HEK293T (cell line): Measurements from ENCODE around the gene PPP5C.

Experiments
- FOXA1 ChIP-seq: fragments of 450-650 bp; IDR thresholded peaks from 2 replicates; pipeline ENCODE4 v1.6.1; 2016; ENCODE audit warnings: mild to moderate bottlenecking
- FOXM1 ChIP-seq: fragments of 450-650 bp; IDR thresholded peaks from 2 replicates; pipeline ENCODE4 v1.6.1; 2017; ENCODE audit warnings: mild to moderate bottlenecking, borderline replicate concordance

DNA sequence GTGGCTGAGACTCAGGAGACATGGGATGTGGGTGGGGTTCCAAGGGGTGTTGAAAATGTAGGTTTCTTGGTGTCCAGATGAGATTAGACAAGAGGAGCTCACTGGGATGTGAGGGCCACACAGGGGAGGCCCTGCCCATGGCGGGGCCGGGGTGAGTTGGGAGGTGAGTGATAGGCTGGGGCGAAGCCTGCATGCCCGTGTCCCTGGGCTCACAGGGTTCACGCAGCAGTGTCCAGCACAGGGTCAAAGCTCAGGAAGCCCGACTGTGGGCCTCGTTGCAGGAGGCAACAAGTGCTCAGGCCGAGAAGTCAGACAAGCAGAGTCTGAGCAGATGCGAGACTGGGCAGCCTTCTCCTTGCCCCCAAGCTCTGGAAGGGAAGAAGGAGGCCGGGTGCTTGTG, 39.3 kb downstream of the PPP5C start:
- TF ChIP-seq FOXA1 (no peak), FOXM1 (no peak)
